Omental fat pad (tissue), 4 donors: ENCODE measurements around the gene KLHL8. TPM values are rescaled to one million over a fixed set of nuclear protein-coding genes. Genes with fewer than 3 reads are reported as not detected.

ENCODE experiments used
- ATAC-seq: fragments of 150-250 bp; one replicate; pipeline ENCODE4 v1.9.1; 2016; ENCODE audit warnings: mild to moderate bottlenecking, moderate library complexity; ENCODE audit not compliant: low FRiP score
- DNase-seq: peaks from one replicate; pipeline ENCODE4 v3.0.0-alpha.2; 2019; ENCODE audit warnings: low spot score
- total RNA-seq, 4 donors: library from RNA; depleted of rRNA; stranded (reverse); fragments of >200 nt; gene quantifications; one replicate each; pipeline ENCODE4 v1.1.0, GENCODE V29; 2016
- TF ChIP-seq, protein P1 (sequence below), 3 donors: fragments of 450-650 bp; IDR thresholded peaks; one replicate each; pipeline ENCODE4 v1.5.1; 2016 to 2017; ENCODE audit warnings: antibody characterized with exemption in 3 of 3, mild to moderate bottlenecking in 3 of 3, moderate library complexity in 2 of 3

Gene KLHL8
- total RNA-seq, 4 donors from 2014 or later, result 8.4 to 12.1 (median 10.4) TPM

DNA sequence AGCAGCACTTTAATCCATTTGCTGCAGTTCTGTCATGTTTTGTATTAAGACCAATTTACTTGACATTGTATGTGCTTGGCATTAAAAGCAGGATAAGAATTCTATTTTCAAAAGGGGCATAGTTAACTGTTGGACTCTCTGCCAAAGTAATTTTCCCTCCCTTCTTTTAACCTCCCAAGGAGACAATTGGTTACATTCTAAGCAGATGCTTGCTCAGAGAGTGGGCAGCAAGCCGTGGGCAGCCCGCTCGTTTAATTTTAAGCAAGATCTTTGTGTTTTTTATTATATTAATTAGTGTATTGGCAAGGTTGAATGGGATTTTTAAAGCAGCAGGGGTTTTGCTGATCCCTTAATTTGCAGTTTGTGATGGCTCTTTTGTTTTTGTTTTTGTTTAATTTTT, 37.1 kb upstream of the KLHL8 start:
- ATAC-seq (no peak), DNase-seq (no peak)
- TF ChIP-seq, protein P1, sequence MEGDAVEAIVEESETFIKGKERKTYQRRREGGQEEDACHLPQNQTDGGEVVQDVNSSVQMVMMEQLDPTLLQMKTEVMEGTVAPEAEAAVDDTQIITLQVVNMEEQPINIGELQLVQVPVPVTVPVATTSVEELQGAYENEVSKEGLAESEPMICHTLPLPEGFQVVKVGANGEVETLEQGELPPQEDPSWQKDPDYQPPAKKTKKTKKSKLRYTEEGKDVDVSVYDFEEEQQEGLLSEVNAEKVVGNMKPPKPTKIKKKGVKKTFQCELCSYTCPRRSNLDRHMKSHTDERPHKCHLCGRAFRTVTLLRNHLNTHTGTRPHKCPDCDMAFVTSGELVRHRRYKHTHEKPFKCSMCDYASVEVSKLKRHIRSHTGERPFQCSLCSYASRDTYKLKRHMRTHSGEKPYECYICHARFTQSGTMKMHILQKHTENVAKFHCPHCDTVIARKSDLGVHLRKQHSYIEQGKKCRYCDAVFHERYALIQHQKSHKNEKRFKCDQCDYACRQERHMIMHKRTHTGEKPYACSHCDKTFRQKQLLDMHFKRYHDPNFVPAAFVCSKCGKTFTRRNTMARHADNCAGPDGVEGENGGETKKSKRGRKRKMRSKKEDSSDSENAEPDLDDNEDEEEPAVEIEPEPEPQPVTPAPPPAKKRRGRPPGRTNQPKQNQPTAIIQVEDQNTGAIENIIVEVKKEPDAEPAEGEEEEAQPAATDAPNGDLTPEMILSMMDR (IDR thresholded peaks at IDR 0.05), result no peak

DNA sequence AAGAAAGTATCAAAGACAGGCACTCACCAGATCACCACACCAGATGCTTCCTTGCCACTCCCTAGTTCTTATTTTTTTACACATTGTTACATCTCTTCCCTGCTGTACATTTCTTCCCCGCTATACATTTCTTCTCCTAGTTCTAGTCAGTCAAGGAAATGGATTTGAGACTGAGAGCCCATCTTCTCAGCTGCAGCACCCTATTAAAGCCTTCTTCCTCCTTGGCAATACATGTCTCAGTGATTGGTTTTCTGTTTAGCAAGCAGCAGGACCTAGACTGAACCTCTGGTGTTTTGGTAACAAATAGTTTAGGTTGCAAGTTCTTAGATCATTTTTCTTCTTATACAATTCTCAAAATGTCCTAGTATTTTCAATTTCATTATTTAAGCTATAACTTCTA, 35.3 kb upstream of the KLHL8 start:
- ATAC-seq (no peak), DNase-seq (no peak)
- TF ChIP-seq, protein P1 (IDR thresholded peaks at IDR 0.05), result no peak

DNA sequence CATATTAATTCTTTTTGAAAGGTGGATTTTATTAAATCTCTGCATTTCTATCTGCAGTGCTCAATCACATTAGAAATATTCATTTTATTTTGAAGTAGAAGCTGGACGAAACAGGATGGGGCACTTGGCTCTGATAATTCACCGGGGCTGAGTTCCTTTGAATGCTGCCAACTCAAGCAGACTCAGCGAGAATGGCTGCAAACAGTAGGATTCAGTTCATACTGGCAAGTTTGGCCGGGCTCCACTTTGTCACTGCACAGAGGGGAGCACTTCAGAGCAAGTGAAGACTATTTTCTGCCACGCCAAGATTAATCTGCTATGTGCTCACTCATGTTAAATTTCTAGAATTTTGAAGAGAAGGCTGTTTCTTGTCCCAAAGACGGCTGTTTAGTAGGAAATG, 30.7 kb upstream of the KLHL8 start:
- DNase-seq (no peak), ATAC-seq (no peak)
- TF ChIP-seq, protein P1 (IDR thresholded peaks at IDR 0.05), result no peak

DNA sequence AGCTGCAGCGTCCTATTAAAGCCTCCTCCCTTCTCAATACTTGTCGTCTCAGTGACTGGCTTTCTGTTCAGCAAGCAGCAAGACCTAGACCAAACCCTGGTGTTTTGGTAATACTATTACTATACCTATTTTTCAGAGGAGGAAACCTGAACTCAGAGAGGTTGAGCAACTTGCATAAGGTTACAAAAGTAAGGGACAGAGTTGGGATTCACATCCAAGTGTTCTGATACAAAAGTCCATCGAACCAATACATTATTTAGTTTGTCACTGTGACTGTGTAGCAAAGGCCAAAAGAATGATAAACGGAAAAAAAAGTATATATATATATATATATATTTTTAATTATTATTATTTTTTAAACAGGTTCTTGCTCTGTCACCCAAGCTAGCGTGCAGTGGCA, 29.9 kb upstream of the KLHL8 start:
- TF ChIP-seq, protein P1 (IDR thresholded peaks at IDR 0.05), result no peak
- ATAC-seq (no peak), DNase-seq (no peak)

GRCh38 chr4:87249332-87250019, 29.1 kb upstream of the KLHL8 start:
- DNase-seq, result no peak
- TF ChIP-seq, protein P1 (IDR thresholded peaks at IDR 0.05), result no peak

GRCh38 chr4:87243426-87244053, 23.1 kb upstream of the KLHL8 start:
- DNase-seq (no peak), ATAC-seq (no peak)
- TF ChIP-seq, protein P1 (IDR thresholded peaks at IDR 0.05), result no peak

More at GRCh38 chr4:87249332-87250019, 29.1 kb upstream of the KLHL8 start:
- ATAC-seq, result no peak

GRCh38 chr4:87241336-87241735, 20.9 kb upstream of the KLHL8 start:
- TF ChIP-seq, protein P1 (IDR thresholded peaks at IDR 0.05), result no peak
- DNase-seq, result no peak
- ATAC-seq, result no peak
